RPMI7951 (cell line): Measurements from ENCODE around the gene FMN2. TPM values are rescaled to one million over a fixed set of nuclear protein-coding genes. Genes with fewer than 3 reads are reported as not detected.

Experiments used
- DNase-seq: peaks from one replicate; pipeline ENCODE4 v3.0.0-alpha.2; 2012; ENCODE audit warnings: low read depth
- total RNA-seq: library from RNA; depleted of rRNA; stranded (reverse); fragments of >200 nt; shearing (Covaris generic); gene quantifications from 2 replicates; pipeline ENCODE4 v1.2.3, GENCODE V29; 2014

Gene FMN2
- total RNA-seq, 1 experiment from 2014 or later, result 25.8 TPM

GRCh38 chr1:240423246-240423924 lies 331.7 kb downstream of the FMN2 start:
- no peak for DNase-seq

- DNase-seq, result no peak
Observed at GRCh38 chr1:240424740-240425464, 333.2 kb downstream of the FMN2 start.

- peak; percentile 10 for DNase-seq
Observed at GRCh38 chr1:240426051-240426450, 334.4 kb downstream of the FMN2 start.

GRCh38 chr1:240435996-240436566 lies 344.4 kb downstream of the FMN2 start:
- DNase-seq, result peak; percentile 19

- DNase-seq, result no peak
Observed at GRCh38 chr1:240441669-240442068, 350.0 kb downstream of the FMN2 start.

GRCh38 chr1:240445369-240445768 lies 353.7 kb downstream of the FMN2 start:
- no peak for DNase-seq

- no peak for DNase-seq
Observed at GRCh38 chr1:240455228-240455821, 363.6 kb downstream of the FMN2 start.

- DNase-seq, result no peak
Observed at GRCh38 chr1:240457203-240457602, 365.5 kb downstream of the FMN2 start.

- no peak for DNase-seq
Observed at GRCh38 chr1:240462277-240462676, 370.6 kb downstream of the FMN2 start.

- DNase-seq, result no peak
Observed at GRCh38 chr1:240462766-240463395, 371.2 kb downstream of the FMN2 start.

GRCh38 chr1:240464099-240464498 lies 372.4 kb downstream of the FMN2 start:
- DNase-seq, result no peak

- DNase-seq, result no peak
Observed at GRCh38 chr1:240465531-240465940, 373.9 kb downstream of the FMN2 start.

- DNase-seq, result no peak
Observed at GRCh38 chr1:240466509-240466908, 374.8 kb downstream of the FMN2 start.

GRCh38 chr1:240467895-240468294 lies 376.2 kb downstream of the FMN2 start:
- no peak for DNase-seq

- no peak for DNase-seq
Observed at GRCh38 chr1:240468656-240469055, 377.0 kb downstream of the FMN2 start.

GRCh38 chr1:240474133-240474614 lies 382.5 kb downstream of the FMN2 start:
- DNase-seq, result peak; percentile 33

GRCh38 chr1:240475832-240476231 lies 384.1 kb downstream of the FMN2 start:
- no peak for DNase-seq

- no peak for DNase-seq
Observed at GRCh38 chr1:240478536-240478935, 386.9 kb downstream of the FMN2 start.

GRCh38 chr1:240484804-240485443 lies 393.2 kb downstream of the FMN2 start:
- no peak for DNase-seq

- no peak for DNase-seq
Observed at GRCh38 chr1:240486611-240487010, 394.9 kb downstream of the FMN2 start.

- DNase-seq, result no peak
Observed at GRCh38 chr1:240487493-240487892, 395.8 kb downstream of the FMN2 start.
